ENCODE results near the gene FFAR1. TPM values are rescaled to one million over a fixed set of nuclear protein-coding genes. Genes with fewer than 3 reads are reported as not detected.
"Not testable (repeated sequence)": the region's sequence is repeated elsewhere in the genome, so short reads cannot be mapped to it uniquely, and the experiment has no call there.

FFAR1 gene
- total and polyA plus RNA-seq, 7 experiments from 2014 or later: 0.10 to 1.3 (median 0.24) TPM; not detected in 4

DNA sequence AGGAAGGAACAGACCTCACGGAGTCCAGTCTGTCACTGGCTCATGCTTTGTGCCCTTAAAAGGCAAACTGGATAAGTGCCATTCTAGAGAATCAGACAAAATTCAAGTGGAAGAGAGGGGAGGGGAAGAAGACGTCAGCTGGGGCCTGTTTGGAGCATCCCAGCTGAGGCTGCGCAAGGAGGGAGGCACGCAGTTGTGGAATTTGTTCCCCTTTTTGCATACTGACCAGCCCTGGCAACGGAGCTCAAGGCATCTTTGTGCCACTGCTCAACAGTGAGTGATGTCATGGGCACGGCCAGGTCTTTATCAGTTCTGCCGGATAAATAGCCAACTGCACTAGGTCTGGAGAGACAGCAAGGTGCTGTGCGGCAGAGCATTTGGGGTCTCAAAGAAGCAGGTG lies 23.0 kb downstream of the FFAR1 start, which contains the start of gene GPR42:
Gene GPR42 (plus strand): TSS at position 347 of the 400 bp plus-strand sequence. CDS start 292 bp downstream, outside the sequence.
- no peak within 1 kb of the TSS for H3K27ac Mint-ChIP-seq
- peaks cover 0 to 37% (median 17%) of the 10 kb centered on the region in 5 donors for H3K27me3 Mint-ChIP-seq
- Histone ChIP-seq H3K4me3 (ENCODE audit: low read length) (no peak within 1 kb of the TSS), H3K27ac (ENCODE audit: low read depth, low read length) (no peak within 1 kb of the TSS), H3K4me1 (ENCODE audit: control insufficient read depth in 2 of 2, insufficient read depth in 2 of 2, low read length in 2 of 2) (no peaks in the 10 kb centered on the region), H3K9me3 (ENCODE audit: control insufficient read depth in 2 of 3, low read length in 3 of 3) (no peaks in the 10 kb centered on the region), H3K27me3 (ENCODE audit: control insufficient read depth in 2 of 2, insufficient read depth in 2 of 2, low read length in 2 of 2) (no peaks in the 10 kb centered on the region), H3K36me3 (ENCODE audit: control insufficient read depth in 2 of 3, insufficient read depth in 3 of 3, low read length in 3 of 3) (no peaks in the 10 kb centered on the region)
- DNase-seq (no peak), ATAC-seq (no peak)
- H3K4me3 Mint-ChIP-seq: no peak within 1 kb of the TSS
- H3K4me1 Mint-ChIP-seq: peaks cover 0 to 10% (median 0%) of the 10 kb centered on the region in 7 donors
- H3K9me3 Mint-ChIP-seq: peaks cover 0 to 2% (median 0%) of the 10 kb centered on the region in 11 donors
- intact Hi-C loops (cut with micrococcal nuclease): no loop called here
- CTCF ChIA-PET: no interaction called here
- POLR2A ChIA-PET: no interaction called here
- peaks cover 0 to 5% (median 0%) of the 10 kb centered on the region in 5 donors for H3K36me3 Mint-ChIP-seq

- Mint-ChIP-seq H3K36me3 (peaks cover 0 to 5% (median 0%) of the 10 kb centered on the region in 5 donors), H3K4me1 (peaks cover 0 to 14% (median 0%) of the 10 kb centered on the region in 7 donors), H3K27ac (no peak overlapping the region), H3K27me3 (peaks cover 0 to 18% (median 8%) of the 10 kb centered on the region in 5 donors), H3K4me3 (no peak overlapping the region), H3K9me3 (peaks cover 0 to 8% (median 0%) of the 10 kb centered on the region in 11 donors)
- DNase-seq: no peak
- H3K27me3 ChIP-seq (ENCODE audit: control insufficient read depth in 2 of 2, insufficient read depth in 2 of 2, low read length in 2 of 2): no peaks in the 10 kb centered on the region
- H3K9me3 ChIP-seq (ENCODE audit: control insufficient read depth in 2 of 3, low read length in 3 of 3): no peaks in the 10 kb centered on the region
- POLR2A ChIA-PET: no interaction called here
- intact Hi-C loops (cut with micrococcal nuclease): no loop called here
- no peak overlapping the region for H3K4me3 ChIP-seq (ENCODE audit: low read length)
- H3K27ac ChIP-seq (ENCODE audit: low read depth, low read length): no peak overlapping the region
- CTCF ChIA-PET: no interaction called here
- no peak for ATAC-seq
- H3K36me3 ChIP-seq (ENCODE audit: control insufficient read depth in 2 of 3, insufficient read depth in 3 of 3, low read length in 3 of 3): no peaks in the 10 kb centered on the region
- H3K4me1 ChIP-seq (ENCODE audit: control insufficient read depth in 2 of 2, insufficient read depth in 2 of 2, low read length in 2 of 2): no peaks in the 10 kb centered on the region
Measured at GRCh38 chr19:35373492-35373891, 25.8 kb downstream of the FFAR1 start.

- H3K27ac Mint-ChIP-seq; H3K27ac ChIP-seq (ENCODE audit: low read depth, low read length); H3K4me3 Mint-ChIP-seq; H3K36me3 ChIP-seq (ENCODE audit: control insufficient read depth in 2 of 3, insufficient read depth in 3 of 3, low read length in 3 of 3); H3K4me3 ChIP-seq (ENCODE audit: low read length); POLR2A ChIA-PET; H3K4me1 ChIP-seq (ENCODE audit: control insufficient read depth in 2 of 2, insufficient read depth in 2 of 2, low read length in 2 of 2); CTCF ChIA-PET; intact Hi-C loops (cut with micrococcal nuclease); H3K27me3 ChIP-seq (ENCODE audit: control insufficient read depth in 2 of 2, insufficient read depth in 2 of 2, low read length in 2 of 2); H3K9me3 ChIP-seq (ENCODE audit: control insufficient read depth in 2 of 3, low read length in 3 of 3); H3K36me3 Mint-ChIP-seq; ATAC-seq; DNase-seq: not testable (repeated sequence)
- Mint-ChIP-seq H3K4me1 (peaks cover 0 to 14% (median 0%) of the 10 kb centered on the region in 7 donors), H3K27me3 (peaks cover 0 to 16% (median 8%) of the 10 kb centered on the region in 5 donors), H3K9me3 (peaks cover 0 to 12% (median 0%) of the 10 kb centered on the region in 11 donors)
Measured at GRCh38 chr19:35374031-35374430, 26.3 kb downstream of the FFAR1 start.

- H3K27ac Mint-ChIP-seq: no peak overlapping the region
- Histone ChIP-seq H3K9me3 (ENCODE audit: control insufficient read depth in 2 of 3, low read length in 3 of 3) (no peaks in the 10 kb centered on the region), H3K27ac (ENCODE audit: low read depth, low read length) (no peak overlapping the region), H3K36me3 (ENCODE audit: control insufficient read depth in 2 of 3, insufficient read depth in 3 of 3, low read length in 3 of 3) (no peaks in the 10 kb centered on the region), H3K4me3 (ENCODE audit: low read length) (no peak overlapping the region), H3K4me1 (ENCODE audit: control insufficient read depth in 2 of 2, insufficient read depth in 2 of 2, low read length in 2 of 2) (no peaks in the 10 kb centered on the region), H3K27me3 (ENCODE audit: control insufficient read depth in 2 of 2, insufficient read depth in 2 of 2, low read length in 2 of 2) (no peaks in the 10 kb centered on the region)
- H3K36me3 Mint-ChIP-seq: no peaks in the 10 kb centered on the region
- H3K27me3 Mint-ChIP-seq: peaks cover 0 to 13% (median 5%) of the 10 kb centered on the region in 5 donors
- POLR2A ChIA-PET: no interaction called here
- CTCF ChIA-PET: no interaction called here
- intact Hi-C loops (cut with micrococcal nuclease): no loop called here
- no peak for ATAC-seq
- no peak overlapping the region for H3K4me3 Mint-ChIP-seq
- peaks cover 0 to 12% (median 0%) of the 10 kb centered on the region in 11 donors for H3K9me3 Mint-ChIP-seq
- peaks cover 0 to 10% (median 0%) of the 10 kb centered on the region in 7 donors for H3K4me1 Mint-ChIP-seq
- DNase-seq: no peak
Measured at GRCh38 chr19:35375505-35376307, 28.0 kb downstream of the FFAR1 start.

- Mint-ChIP-seq H3K9me3 (peaks cover 0 to 12% (median 0%) of the 10 kb centered on the region in 11 donors), H3K4me1 (peaks cover 0 to 10% (median 0%) of the 10 kb centered on the region in 7 donors), H3K36me3 (no peaks in the 10 kb centered on the region), H3K27me3 (peaks cover 0 to 21% (median 10%) of the 10 kb centered on the region in 5 donors), H3K4me3 (no peak overlapping the region), H3K27ac (no peak overlapping the region)
- Histone ChIP-seq H3K4me1 (ENCODE audit: control insufficient read depth in 2 of 2, insufficient read depth in 2 of 2, low read length in 2 of 2) (no peaks in the 10 kb centered on the region), H3K27me3 (ENCODE audit: control insufficient read depth in 2 of 2, insufficient read depth in 2 of 2, low read length in 2 of 2) (no peaks in the 10 kb centered on the region), H3K36me3 (ENCODE audit: control insufficient read depth in 2 of 3, insufficient read depth in 3 of 3, low read length in 3 of 3) (no peaks in the 10 kb centered on the region), H3K4me3 (ENCODE audit: low read length) (no peak overlapping the region), H3K9me3 (ENCODE audit: control insufficient read depth in 2 of 3, low read length in 3 of 3) (no peaks in the 10 kb centered on the region), H3K27ac (ENCODE audit: low read depth, low read length) (no peak overlapping the region)
- POLR2A ChIA-PET: no interaction called here
- CTCF ChIA-PET: no interaction called here
- no peak for DNase-seq
- intact Hi-C loops (cut with micrococcal nuclease): no loop called here
- ATAC-seq: no peak
Measured at GRCh38 chr19:35377656-35378055, 30.0 kb downstream of the FFAR1 start.

- no peaks in the 10 kb centered on the region for H3K36me3 Mint-ChIP-seq
- ChIA-PET POLR2A (no interaction called here), CTCF (no interaction called here)
- Histone ChIP-seq H3K4me1 (ENCODE audit: control insufficient read depth in 2 of 2, insufficient read depth in 2 of 2, low read length in 2 of 2) (no peaks in the 10 kb centered on the region), H3K9me3 (ENCODE audit: control insufficient read depth in 2 of 3, low read length in 3 of 3) (no peaks in the 10 kb centered on the region), H3K36me3 (ENCODE audit: control insufficient read depth in 2 of 3, insufficient read depth in 3 of 3, low read length in 3 of 3) (no peaks in the 10 kb centered on the region), H3K4me3 (ENCODE audit: low read length) (no peak overlapping the region), H3K27ac (ENCODE audit: low read depth, low read length) (no peak overlapping the region), H3K27me3 (ENCODE audit: control insufficient read depth in 2 of 2, insufficient read depth in 2 of 2, low read length in 2 of 2) (no peaks in the 10 kb centered on the region)
- H3K4me3 Mint-ChIP-seq: no peak overlapping the region
- H3K27ac Mint-ChIP-seq: no peak overlapping the region
- peaks cover 0 to 10% (median 0%) of the 10 kb centered on the region in 7 donors for H3K4me1 Mint-ChIP-seq
- ATAC-seq: no peak
- no peak for DNase-seq
- peaks cover 0 to 24% (median 13%) of the 10 kb centered on the region in 5 donors for H3K27me3 Mint-ChIP-seq
- intact Hi-C loops (cut with micrococcal nuclease): no loop called here
- peaks cover 0 to 12% (median 0%) of the 10 kb centered on the region in 11 donors for H3K9me3 Mint-ChIP-seq
Measured at GRCh38 chr19:35378356-35378755, 30.7 kb downstream of the FFAR1 start.

- H3K27ac Mint-ChIP-seq; CTCF ChIA-PET; H3K36me3 ChIP-seq (ENCODE audit: control insufficient read depth in 2 of 3, insufficient read depth in 3 of 3, low read length in 3 of 3); H3K9me3 ChIP-seq (ENCODE audit: control insufficient read depth in 2 of 3, low read length in 3 of 3); DNase-seq; intact Hi-C loops (cut with micrococcal nuclease); H3K4me1 Mint-ChIP-seq; ATAC-seq; H3K27me3 ChIP-seq (ENCODE audit: control insufficient read depth in 2 of 2, insufficient read depth in 2 of 2, low read length in 2 of 2); H3K4me3 Mint-ChIP-seq; POLR2A ChIA-PET; H3K4me3 ChIP-seq (ENCODE audit: low read length); H3K36me3 Mint-ChIP-seq; H3K4me1 ChIP-seq (ENCODE audit: control insufficient read depth in 2 of 2, insufficient read depth in 2 of 2, low read length in 2 of 2); H3K27ac ChIP-seq (ENCODE audit: low read depth, low read length): not testable (repeated sequence)
- Mint-ChIP-seq H3K9me3 (peaks cover 0 to 12% (median 0%) of the 10 kb centered on the region in 11 donors), H3K27me3 (peaks cover 0 to 24% (median 13%) of the 10 kb centered on the region in 5 donors)
Measured at GRCh38 chr19:35379545-35379944, 31.8 kb downstream of the FFAR1 start.

Data from naive thymus-derived CD4-positive, alpha-beta T cell (primary cell).